DMS53 treated with DMSO at 0.1 percent for 48 hours (cell line): ENCODE data around the gene NUFIP1.
"Not testable (repeated sequence)": the region's sequence is repeated elsewhere in the genome, so short reads cannot be mapped to it uniquely, and the experiment has no call there.

Source experiments
- DNase-seq: peaks from one replicate; lab custom pipeline; 2025; ENCODE audit not compliant: unreplicated experiment; lab: John Stamatoyannopoulos, UW

Gene NUFIP1

GRCh38 chr13:44989071-44989889, at the start of gene NUFIP1, which contains the start of gene GPALPP1:
NUFIP1 (minus strand) TSS chr13:44989471; CDS start chr13:44989436, 35 bp downstream.
GPALPP1 (plus strand) TSS chr13:44989538; CDS start chr13:44989655, 117 bp downstream.
- peak; percentile 62 for DNase-seq

- no peak for DNase-seq
These were observed 46.9 kb upstream of the NUFIP1 start for GRCh38 chr13:45036206-45036605.

GRCh38 chr13:45034342-45034741, 45.1 kb upstream of the NUFIP1 start:
- no peak for DNase-seq

- no peak for DNase-seq
These were observed 35.6 kb upstream of the NUFIP1 start for GRCh38 chr13:45024847-45025246.

GRCh38 chr13:45021250-45021649, 32.0 kb upstream of the NUFIP1 start:
- DNase-seq, result no peak

GRCh38 chr13:45019981-45020380, 30.7 kb upstream of the NUFIP1 start:
- DNase-seq, result not testable (repeated sequence)

GRCh38 chr13:45016792-45017425, 27.6 kb upstream of the NUFIP1 start:
- no peak for DNase-seq

GRCh38 chr13:45015300-45015699, 26.0 kb upstream of the NUFIP1 start:
- no peak for DNase-seq

- DNase-seq, result no peak
These were observed 21.9 kb upstream of the NUFIP1 start for GRCh38 chr13:45011198-45011597.

GRCh38 chr13:45007823-45008222, 18.6 kb upstream of the NUFIP1 start:
- DNase-seq, result no peak

GRCh38 chr13:45007225-45007624, 18.0 kb upstream of the NUFIP1 start:
- DNase-seq, result no peak

GRCh38 chr13:45004096-45004495, 14.8 kb upstream of the NUFIP1 start:
- no peak for DNase-seq

GRCh38 chr13:45003417-45003816, 14.1 kb upstream of the NUFIP1 start:
- DNase-seq, result no peak

GRCh38 chr13:44989941-44990340, 670 bp upstream of the NUFIP1 start:
- DNase-seq, result no peak

GRCh38 chr13:44978328-44978727, 10.9 kb downstream of the NUFIP1 start:
- no peak for DNase-seq

GRCh38 chr13:44976949-44977583, 12.2 kb downstream of the NUFIP1 start:
- no peak for DNase-seq

- DNase-seq, result no peak
These were observed 13.1 kb downstream of the NUFIP1 start for GRCh38 chr13:44976196-44976595.

GRCh38 chr13:44974056-44974793, 15.0 kb downstream of the NUFIP1 start:
- no peak for DNase-seq

GRCh38 chr13:44972956-44973581, 16.2 kb downstream of the NUFIP1 start:
- DNase-seq, result peak; percentile 8

- no peak for DNase-seq
These were observed 17.3 kb downstream of the NUFIP1 start for GRCh38 chr13:44971656-44972595.
